Activated CD4-positive, alpha-beta T cell treated with anti-CD3 and anti-CD28 coated beads, Interleukin-2, Interleukin-4, amounts not matched to agents 100 ng/mL and 50 ng/mL, durations not matched to agents 16 hours and 8 hours (primary cell): ENCODE results near the gene ARL16.

Experiments used
- DNase-seq: peaks from one replicate; pipeline ENCODE4 v3.0.0-alpha.2; 2020; ENCODE audit warnings: low spot score

The ARL16 gene, protein sequence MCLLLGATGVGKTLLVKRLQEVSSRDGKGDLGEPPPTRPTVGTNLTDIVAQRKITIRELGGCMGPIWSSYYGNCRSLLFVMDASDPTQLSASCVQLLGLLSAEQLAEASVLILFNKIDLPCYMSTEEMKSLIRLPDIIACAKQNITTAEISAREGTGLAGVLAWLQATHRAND

DNA sequence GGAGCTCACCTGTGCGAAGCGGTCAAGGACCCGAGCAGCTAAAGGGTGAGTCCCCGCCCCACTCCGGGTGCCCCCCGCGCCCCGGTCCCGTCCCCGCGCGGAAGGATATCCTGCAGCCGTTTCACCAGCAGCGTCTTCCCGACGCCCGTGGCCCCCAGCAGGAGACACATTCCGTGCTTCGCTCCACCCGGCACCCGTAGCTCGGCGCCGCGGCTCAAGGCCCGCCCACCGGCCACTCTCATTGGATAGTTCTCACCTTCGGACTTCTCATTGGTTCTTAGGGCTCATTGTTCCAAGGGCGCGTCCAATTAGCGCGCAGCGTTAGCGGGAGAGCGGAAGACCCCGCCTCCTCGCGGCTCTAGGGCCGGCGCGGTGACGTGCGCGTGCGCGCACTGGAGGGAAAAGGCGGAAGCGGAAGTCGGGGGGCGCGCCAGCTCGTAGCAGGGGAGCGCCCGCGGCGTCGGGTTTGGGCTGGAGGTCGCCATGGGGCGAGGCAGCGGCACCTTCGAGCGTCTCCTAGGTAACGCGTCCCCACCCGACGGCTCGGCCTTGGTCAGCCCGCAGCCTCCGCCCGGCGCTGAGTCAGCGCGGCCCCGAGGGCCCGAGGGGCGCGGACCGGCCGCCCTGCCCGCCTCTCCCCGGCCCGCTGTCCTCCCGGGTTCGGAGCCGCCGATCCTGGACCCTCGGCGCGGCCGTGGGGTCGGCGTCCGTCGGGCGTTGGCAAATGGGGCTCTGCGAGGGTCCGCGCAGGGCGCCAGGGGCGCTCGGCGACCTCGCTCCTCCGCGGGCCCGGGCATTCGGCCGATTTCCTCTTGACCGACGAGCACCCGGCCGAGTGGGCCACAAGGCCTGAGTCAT is at the start of gene ARL16, which contains the start of gene HGS:
Gene ARL16 (minus strand): TSS at position 214 of the 858 bp plus-strand sequence. CDS start 44 bp downstream, at position 170.
Gene HGS (plus strand): TSS at position 428 of the 858 bp plus-strand sequence. CDS start 56 bp downstream, at position 484.
- DNase-seq: peak; percentile 99

DNA sequence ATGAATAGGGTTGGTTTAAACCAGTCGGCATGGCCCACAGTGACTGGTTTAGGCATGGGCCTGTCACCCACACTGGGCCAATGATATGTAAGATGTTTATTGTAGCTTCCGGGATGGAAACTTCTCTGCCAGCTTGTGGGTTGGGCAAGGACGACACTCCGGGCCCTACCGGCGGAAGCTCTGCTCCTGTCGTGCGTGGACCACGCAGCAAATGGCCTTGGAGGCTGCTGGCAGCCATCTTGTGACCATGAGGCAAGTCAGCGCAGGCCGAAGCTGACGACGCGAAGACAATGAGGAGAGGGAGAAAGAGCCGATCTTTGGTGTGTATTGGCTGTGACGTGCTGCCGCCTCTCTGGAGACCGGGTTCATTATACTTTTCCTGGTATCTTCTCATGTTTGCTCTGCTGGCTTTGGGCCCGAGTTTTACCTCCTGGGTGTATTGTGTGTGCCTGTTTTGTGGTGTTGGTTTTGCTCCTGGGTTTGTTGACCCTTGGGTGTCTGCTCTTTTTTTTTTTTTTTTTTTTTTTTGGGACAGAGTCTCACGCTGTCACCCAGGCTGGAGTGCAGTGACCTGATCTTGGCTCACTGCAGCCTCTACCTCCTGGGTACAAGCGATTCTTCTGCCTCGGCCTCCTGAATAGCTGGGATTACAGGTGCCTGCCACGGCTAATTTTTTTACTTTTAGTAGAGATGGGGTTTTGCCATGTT is 43.9 kb upstream of the ARL16 start:
- DNase-seq: no peak

DNA sequence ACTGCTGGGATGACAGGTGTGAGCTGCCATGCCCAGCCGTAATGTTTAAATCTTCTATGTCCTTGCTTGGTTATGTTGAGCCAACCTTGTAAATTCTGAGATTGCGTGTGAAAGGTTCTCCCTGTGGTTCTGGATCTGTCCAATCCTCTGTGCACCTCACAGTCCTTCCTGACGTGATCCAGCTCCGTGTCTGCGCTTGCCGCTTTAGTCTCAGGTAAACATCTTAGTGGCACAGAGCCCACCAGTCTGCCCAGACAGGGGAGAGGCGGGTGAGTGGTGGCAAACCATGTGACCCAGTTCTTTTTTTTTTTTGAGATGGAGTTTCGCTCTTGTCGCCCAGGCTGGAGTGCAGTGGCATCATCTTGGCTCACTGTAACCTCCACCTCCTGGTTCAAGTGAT is 42.4 kb upstream of the ARL16 start:
- DNase-seq: no peak

DNA sequence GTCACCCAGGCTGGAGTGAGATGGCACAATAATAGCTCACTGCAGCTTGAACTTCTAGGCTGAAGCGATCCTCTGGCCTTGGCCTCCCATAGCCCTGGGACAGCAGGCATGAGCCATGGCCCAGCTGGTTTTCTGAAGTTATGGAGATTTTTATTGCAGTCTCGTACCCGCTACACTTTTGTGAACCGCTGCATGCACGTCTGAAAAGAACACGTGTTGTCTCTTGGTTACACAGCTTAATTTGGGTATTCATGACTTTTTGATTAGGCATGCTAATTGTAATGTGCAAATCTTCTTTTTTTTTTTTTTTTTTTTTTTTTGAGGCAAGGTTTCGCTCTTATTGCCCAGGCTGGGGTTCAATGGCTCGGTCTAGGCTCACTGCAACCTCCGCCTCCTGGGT is 41.8 kb upstream of the ARL16 start:
- no peak for DNase-seq

DNA sequence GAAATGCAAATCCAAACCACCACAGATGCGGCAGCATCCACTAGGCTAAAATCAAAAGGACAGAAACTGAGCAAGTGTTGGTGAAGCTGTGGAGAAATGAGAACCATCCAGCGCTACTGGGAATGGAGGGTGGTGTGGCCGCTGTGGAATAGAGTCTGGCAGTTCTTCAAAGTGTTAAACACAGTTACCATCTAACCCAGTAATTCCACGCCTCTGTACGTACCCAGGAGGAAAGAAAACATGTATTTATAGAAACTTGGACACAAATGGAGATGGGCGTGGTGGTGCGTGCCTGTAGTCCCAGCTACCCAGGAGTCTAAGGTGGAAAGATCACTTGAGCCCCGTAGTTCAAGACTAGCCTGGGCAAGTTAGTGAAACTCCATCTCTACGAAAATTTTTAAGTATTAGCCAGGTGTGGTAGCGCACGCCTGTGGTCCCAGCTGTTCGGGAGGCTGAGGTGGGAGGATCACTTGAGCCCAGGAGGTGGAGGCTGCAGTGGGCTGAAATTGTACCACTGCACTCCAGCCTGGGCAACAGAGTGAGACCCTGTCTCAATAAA is 40.1 kb upstream of the ARL16 start:
- DNase-seq: no peak

DNA sequence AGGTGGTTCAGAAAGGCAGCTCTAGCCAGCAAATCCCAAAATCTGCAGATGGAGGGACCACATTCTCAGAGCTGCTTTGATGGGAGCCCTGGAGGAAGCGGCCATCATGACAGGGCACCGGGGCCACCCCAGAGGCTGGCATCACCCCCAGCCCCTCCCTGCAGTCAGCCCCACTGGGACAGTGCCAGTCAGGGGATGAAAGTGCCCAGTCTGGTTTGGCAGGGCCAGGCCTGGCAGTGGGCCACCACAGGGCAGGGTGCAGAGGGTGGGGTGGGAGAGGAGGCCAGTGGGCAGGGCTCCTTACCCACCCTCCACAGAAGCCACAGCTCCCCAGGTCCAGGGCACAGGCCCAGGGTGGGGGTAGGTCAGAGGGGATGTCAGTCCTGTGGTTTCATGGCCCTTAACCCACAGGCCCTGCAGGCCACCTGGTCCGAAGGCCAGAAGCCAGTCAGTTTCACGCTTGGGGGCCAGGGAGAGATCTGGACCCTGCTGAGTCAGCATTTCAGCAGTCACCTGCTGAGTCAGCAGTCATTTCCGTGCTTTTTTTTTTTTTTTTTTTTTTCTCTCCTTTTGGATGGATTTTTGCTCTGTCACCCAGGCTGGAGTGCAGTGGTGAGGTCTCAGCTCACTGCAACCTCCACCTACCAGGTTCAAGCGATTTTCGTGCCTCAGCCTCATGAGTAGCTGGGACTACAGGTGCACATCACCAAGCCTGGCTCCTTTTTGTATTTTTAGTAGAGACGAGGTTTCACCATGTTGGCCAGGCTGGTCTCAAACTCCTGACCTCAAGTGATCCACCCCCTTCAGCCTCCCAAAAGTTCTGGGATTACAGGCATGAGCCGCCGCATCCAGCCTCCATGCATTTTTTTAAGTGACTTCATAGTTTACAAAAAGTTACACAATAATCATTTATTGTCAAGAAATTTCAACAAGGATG is 38.9 kb upstream of the ARL16 start:
- DNase-seq: no peak

DNA sequence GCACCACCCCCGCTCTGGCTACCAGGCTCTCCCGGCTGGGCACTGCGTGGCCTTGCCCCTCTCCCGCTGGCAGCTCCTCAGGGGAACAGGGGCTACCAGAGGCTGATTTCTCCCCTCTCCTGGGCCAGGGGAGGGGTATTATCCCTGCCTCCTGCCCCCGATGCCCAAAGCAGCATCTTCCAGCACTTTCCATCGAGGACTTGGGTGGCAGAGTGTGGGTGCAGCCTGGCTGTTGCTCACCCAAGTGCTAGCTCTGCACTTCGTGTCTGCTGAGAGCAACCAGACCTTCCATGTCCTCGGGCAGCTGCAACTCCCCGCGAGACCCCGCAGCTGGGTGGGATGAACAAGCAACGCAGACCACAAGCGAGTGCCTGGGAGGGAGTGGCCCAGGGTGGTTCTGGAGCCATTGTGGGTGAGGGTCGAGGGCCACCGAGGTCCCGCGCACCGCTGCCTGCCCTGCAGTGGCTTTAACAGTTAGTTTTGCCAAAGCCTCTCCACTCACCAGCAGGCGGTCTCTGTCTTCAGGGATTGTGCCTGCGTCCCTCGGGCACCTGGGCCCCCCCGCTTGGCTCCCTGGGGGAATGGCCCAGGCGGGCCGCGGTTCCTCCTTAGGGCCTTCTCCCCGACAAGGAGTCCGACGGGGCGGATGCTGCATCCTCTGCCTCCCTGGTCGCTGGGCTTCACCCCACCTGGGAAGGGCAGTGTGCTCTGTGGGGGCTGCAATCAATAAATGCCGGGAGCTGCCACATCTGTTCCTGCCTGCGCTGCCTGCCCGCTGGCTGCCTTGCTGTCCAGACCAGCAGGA is 36.9 kb upstream of the ARL16 start:
- DNase-seq: no peak

DNA sequence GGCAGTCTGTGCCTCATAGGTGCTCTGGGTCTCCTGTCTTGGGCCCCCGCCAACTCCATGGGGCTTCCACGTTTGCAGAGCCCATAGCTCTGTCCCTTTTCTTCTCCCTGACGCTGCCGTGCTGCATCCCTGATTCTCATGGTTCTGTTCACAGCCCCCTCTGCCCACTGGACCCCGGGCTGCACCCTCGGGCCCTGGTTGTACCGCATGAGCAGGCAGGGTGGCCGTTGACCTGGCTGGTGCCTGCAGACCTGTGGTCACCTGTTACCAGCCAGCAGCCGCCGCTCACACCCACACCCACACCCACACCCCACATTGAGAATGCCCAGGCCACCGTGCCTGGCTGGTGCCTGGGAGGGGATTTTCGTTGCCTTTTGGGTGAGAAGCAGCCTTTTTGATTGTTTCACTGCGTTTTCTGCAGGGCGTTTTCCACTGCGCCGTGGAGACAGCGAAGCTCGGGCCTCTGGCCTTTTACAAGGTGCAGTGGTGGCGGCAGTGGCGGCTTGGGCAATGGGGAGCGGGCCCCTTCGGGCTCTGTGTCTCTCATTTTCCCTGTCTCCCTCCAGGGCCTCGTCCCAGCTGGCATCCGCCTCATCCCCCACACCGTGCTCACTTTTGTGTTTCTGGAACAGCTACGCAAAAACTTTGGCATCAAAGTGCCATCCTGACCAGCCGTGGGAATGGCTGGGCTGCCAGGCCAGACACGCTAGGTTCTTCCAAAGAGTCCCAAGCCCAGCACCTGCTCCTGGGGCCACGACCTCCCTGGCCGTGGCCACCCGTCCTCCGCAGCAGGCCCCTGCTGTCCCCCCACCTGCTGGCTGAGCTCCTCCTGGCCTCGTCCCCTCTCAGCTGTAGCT is 36.0 kb upstream of the ARL16 start:
- no peak for DNase-seq

DNA sequence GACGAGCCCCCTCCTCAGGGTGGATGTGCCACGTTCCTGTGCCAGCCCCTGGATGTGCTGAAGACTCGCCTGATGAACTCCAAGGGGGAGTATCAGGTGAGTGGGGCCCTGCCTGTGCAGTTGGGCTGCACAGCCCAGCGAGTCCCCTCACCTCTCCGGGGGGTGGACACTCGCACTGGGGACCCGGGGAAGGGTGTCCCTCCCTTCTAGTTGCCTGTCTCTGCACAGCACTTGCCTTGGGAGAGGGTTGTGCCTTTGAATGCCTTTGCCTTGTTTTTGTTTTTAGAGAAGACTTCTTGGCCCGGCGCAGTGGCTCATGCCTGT is 34.1 kb upstream of the ARL16 start:
- DNase-seq: no peak

DNA sequence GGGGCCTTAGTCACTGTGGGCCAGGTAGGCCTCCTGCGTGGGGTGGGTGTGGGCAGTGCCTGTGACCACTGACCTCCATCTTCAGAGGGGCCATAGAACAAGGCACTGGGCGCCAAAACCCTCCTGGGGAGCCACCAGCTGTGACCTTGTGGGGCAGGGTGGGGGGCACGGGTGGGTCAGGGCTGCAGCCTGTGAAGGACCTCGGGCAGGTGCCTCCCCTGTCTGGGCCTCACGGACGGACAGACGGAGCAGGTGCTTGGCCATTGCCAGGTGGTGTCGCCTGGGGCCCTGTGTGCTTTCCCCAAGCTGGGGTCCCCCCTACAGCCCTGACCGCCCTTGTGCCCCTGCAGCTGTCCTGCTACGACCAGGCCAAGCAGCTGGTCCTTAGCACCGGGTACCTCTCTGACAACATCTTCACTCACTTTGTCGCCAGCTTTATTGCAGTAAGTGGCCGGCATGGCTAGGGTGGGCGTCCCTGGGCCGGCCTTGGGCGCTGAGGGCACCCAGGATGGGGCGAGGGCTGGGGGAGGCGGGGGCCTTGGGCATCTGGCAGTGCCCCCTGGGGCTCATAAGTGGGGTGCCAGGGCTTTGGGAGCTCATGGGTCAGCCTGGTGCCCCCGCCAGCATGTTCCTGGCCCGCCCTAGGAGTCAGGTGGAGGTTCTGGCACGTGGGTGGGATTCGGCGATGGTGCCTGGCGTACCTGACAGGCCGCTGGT is 33.6 kb upstream of the ARL16 start:
- DNase-seq: no peak

DNA sequence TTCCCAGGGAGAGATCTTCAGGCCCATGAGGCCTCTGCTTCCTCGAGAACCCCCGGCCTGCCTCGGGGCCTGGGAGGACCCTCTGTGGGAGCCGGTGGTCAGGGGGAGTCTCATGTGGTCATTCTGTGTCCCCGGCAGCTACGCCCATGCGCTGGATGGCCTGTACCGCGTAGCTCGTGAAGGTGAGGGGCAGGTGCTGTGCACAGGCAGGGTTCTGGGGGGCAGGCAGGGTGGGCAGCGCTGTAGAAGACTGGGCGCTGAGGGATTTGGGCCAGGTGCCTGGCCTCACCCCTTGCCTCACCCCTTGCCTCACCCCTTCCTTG is 33.0 kb upstream of the ARL16 start:
- no peak for DNase-seq

DNA sequence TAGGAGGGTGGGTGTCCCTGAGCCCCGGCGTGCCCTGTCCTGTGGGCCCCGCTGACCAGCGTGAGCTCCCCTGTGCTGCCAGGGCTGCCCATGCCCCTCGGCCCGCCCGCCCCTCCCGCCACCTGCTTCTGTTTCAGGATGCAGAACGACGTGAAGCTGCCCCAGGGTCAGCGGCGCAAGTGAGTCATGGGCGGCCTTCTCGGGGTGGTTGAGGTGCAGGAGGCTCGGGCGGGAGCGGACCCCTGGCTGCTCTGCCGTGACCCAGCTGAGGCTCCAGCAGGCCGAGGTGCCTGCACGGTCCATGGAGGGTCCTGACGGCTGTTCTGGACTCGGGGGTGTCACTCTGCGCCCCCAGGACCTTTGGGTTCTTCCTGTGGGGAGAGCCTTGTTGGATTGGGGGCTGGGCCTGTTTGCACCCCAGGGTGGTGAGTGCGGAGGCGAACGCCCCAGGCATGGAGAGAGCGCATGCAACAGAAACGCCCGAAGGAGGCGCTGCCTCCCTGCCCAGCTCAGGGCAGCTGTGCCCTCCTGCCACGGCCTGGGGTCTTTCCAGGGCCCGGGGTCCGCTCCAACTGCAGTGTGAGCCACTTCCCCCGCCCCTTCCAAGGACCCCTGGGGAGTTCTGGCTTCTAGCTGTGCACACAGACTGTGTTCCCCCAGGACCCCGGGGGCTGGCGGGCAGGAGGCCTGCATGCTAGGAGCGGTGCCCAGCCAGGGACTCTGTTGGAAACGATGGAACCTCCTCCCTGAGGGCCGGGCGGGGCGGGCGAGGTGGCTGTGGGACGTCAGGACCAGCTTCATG is 32.5 kb upstream of the ARL16 start:
- no peak for DNase-seq

DNA sequence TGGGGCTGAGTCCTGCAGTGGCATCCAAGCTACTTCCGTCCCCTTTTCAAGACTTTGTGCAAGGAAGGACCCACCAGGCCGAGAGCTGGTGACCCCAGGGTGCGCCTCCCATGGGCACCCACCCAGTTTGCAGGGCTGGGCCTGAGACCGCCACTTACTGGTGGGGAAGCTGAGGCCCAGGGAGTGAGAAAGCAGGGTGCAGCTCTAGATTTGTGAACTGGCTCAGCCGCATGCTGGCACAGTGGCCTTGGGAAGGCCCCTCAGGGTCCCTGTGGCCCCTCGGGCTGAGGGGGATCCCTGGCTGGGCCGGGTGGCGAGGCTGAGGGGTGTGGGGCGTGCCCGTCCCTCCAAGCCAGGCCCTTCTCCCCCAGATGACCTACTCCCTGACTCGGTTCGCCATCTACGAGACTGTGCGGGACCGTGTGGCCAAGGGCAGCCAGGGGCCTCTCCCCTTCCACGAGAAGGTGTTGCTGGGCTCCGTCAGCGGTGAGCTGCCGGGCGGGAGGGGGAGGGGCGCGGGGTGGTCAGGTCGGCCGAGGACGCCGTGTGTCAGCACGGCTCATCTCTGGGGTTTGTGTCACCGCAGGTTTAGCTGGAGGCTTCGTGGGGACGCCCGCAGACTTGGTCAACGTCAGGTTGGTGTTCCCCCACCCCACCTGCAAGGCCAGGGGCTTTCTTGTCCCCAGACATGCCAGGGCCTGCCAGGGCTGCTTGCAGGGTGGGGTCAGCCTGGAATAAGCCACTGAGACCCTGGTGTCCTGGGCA is 31.7 kb upstream of the ARL16 start:
- DNase-seq: no peak

DNA sequence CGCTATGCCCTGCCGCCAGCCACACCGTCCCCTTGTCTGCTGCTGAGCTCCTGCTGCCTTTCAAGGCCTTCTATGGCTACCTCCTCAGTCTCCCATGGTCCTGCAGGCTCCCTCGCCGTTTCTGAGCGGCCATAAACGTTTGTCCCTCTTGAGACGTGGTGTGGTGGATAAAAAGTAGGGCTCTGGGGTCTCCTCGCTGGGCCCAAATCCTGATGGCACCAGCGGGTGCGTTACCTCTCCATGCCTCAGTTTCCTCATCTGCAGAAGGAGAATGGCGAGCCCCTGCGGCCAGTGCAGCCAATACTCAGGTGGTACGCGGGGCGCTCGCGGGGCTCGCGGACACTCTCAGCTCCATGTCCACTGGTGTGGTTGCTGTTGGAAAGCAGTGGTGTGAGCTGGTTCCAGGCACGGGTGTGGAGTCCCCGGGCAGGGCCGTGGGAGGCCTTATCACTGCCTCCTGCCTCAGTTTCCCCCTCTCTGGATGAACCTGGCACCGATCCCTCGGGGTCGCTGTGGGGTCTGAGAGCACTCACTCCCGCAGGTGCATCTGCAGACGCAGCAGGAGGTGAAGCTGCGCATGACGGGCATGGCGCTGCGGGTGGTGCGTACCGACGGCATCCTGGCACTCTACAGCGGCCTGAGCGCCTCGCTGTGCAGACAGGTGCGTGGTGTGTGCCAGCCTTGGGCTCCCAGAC is 31.0 kb upstream of the ARL16 start:
- no peak for DNase-seq

DNA sequence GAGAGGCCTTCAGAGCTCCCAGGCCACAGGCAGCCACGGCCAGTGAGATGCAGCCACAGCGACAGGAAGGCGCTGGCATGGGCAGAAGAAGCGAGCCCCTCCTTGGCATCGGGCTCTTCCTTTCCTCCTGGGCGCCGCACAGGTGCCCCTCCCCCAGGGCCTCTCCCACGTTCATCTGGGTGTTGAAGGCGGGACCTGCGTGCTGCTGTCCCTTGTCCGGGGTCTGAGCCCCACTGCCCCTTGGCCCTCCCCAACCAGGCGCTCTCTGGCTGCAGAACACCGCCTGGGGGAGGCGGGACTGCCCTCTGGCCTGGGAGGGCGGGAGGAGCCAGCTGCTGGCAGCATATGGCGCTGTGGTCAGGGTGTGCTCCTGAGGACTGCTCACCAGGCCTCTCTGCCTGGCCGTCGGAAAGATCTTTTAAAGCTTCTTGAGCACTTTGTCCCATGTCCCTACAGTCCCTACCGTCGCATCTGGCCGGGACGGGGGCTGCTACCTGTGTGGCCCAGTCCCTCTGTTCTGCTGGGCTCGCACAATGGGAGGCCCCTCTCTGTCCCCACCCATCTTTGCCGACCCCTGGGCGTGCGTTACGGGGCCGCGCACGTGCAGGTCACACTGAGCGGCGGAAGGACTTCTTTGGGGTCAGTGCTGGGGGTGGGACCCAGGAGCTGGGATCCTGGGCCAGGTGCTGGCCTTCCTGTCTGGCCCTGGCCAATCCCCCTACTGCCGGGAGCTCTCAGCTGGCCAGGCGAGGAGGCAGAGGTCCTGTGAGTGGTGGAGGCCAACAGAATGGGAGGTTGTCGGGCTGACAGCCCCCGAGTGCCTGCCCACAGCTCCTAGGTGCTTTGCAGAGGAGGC is 30.2 kb upstream of the ARL16 start:
- DNase-seq: no peak

DNA sequence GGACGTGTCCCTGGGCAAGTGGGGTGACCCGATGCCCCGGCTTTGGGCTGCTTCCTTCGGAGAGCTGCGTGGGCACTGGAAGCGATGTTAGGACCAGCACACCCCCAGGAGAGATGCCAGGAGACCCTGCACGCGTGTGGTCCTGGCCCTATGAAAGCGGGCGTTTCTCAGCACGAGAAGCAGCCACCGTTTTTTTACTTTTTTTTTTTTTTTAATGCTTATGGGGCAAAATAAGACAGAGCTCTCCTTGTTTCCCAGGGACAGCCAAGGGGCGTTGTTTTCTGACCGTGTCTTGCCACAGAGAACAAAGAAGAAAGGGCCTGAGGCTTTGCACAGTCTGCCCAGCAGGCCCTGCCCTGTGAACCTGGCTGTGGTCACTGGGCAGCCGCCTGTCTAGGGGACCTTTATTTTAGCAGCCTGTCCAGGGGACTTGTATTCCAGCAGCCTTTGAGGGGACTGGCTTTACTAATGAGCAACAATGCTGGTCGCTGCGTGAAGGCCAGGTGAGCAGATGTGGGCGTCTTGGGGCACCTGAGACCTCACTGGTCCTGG is 29.5 kb upstream of the ARL16 start:
- no peak for DNase-seq
